SJSA1 (cell line): ENCODE data around the gene CAMTA1. TPM values are rescaled to one million over a fixed set of nuclear protein-coding genes. Genes with fewer than 3 reads are reported as not detected.

Experiments
- DNase-seq, 2 experiments: peaks; one replicate each; pipeline ENCODE4 v3.0.0-alpha.2; 2015 to 2020; ENCODE audit warnings: low spot score in 2 of 2, low read depth in 1 of 2
- H3K27ac ChIP-seq: fragments of 250-450 bp; sonication (Bioruptor Pico); 2 replicates; pipeline ENCODE4 v1.5.1; 2020; ENCODE audit warnings: mild to moderate bottlenecking, moderate library complexity
- H3K27me3 ChIP-seq: fragments of 250-450 bp; sonication (Bioruptor Pico); replicated peaks from 2 replicates; pipeline ENCODE4 v1.5.1; 2020; ENCODE audit warnings: mild to moderate bottlenecking, moderate library complexity
- H3K36me3 ChIP-seq: fragments of 250-450 bp; sonication (Bioruptor Pico); 2 replicates; pipeline ENCODE4 v1.5.1; 2020; ENCODE audit warnings: mild to moderate bottlenecking
- H3K4me1 ChIP-seq: fragments of 250-450 bp; sonication (Bioruptor Pico); replicated peaks from 2 replicates; pipeline ENCODE4 v1.6.1; 2021; ENCODE audit warnings: mild to moderate bottlenecking
- H3K4me3 ChIP-seq: fragments of 250-450 bp; sonication (Bioruptor Pico); 2 replicates; pipeline ENCODE4 v1.5.1; 2020; ENCODE audit warnings: mild to moderate bottlenecking
- H3K9me3 ChIP-seq: fragments of 250-450 bp; sonication (Bioruptor Pico); replicated peaks from 2 replicates; pipeline ENCODE4 v1.5.1; 2020; ENCODE audit warnings: mild to moderate bottlenecking
- total RNA-seq: library from RNA; depleted of rRNA; stranded (reverse); fragments of >200 nt; shearing (Covaris generic); gene quantifications from 2 replicates; pipeline ENCODE4 v1.2.3, GENCODE V29; 2014

The CAMTA1 gene
- total RNA-seq, 1 experiment from 2014 or later: 136 TPM

DNA sequence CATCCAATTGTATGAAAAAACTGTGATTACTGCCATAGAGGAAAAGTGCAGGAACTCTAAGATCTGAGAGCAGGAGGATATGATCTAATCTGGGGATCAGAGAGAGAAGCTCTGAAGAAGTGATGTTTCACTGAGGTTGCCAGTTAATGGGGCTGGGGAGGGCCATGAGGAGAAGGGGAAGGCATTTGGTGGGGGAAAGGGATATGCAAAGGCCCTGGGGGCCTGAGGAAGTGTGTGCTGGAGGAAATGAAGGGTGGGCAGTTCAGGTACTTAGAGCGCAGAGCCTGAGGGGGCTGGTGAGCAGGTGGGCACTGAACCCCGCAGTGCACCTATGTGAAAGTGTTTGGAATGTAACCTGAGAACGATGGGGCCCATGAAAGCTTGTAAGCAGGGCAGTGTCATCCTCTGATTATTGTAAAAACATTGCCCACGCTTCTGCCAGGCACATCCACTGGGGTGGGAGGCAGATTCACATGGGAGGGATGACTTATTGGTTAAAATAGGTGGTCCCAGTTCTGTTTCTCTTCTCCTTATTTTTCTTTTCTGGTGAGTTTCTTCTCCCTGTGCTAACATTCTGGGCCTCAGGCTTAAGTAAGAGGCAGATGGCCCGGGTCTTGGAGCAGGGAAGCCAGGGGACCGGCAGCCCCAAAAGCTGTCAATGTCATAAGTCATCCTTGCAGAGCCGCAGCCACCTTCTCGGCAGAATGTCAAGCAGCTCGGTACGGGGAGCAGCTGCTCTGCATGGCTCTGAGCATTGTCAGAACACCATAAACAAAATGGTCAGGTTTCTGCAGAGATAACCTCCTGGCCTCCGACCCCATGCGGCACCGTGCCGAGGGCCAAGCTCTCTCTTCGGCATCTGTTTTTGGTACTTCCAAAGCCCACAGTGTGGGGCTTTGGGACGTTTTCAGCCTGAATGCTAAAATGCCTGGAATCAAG lies 493.8 kb downstream of the CAMTA1 start:
- Histone ChIP-seq H3K4me3 (no peak overlapping the region), H3K27me3 (no peaks in the 10 kb centered on the region), H3K36me3 (no peaks in the 10 kb centered on the region), H3K9me3 (no peaks in the 10 kb centered on the region), H3K27ac (no peak overlapping the region), H3K4me1 (no peaks in the 10 kb centered on the region; the same call in 1 of the 2 replicates)
- no peak for DNase-seq

DNA sequence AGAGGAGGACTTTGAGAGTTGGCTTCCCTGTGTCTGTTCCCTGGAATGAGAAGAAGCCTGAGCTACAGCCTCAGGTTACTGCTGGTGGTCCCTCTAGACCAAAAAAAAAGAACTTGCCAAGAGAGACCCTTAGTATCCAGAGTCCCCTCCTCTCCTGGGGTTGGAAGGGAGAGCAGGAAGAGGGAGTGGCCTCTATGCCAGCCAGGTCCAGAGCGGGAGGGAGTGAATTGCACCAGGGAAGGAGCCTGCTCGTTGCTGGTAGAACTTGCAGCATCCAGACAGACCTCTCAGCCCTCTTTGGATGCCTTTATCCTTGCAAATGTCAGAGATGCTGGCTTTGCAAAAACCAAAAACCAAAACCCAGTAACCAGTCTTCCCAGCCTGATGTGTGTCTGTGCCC lies 494.5 kb downstream of the CAMTA1 start:
- H3K9me3 ChIP-seq: no peaks in the 10 kb centered on the region
- H3K4me1 ChIP-seq: peaks cover 2% of the 10 kb centered on the region; the same call in 1 of the 2 replicates
- H3K36me3 ChIP-seq: no peaks in the 10 kb centered on the region
- no peak overlapping the region for H3K27ac ChIP-seq
- no peak overlapping the region for H3K4me3 ChIP-seq
- H3K27me3 ChIP-seq: no peaks in the 10 kb centered on the region
- DNase-seq: no peak

DNA sequence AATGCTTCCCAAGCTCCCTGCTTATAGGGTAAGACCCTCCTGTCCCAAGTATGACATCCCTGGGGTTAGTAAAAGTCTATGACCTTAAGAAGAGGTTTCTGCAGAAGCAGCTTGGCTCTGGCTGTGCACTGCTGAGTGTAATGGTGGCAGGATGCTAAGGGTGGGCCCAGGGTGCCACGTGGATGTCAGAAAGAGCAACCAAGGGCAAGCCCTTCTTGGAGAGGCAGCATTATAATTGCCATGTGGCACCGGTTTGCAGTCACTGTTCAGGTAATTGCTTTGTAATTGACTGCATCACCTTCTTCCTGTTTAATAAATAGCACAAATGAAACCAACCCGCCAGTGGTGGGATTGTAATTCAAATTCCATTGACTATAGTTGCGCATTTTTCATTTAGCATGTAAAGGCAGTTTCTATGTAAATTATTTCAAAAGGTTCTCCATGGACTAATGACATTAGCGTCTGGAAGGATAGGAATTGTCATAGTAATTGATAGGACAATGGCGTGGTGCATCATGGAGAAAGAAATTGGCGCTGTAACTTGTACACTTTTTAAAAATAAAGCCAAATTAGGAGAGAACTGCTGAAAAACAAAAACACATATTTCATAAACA lies 495.2 kb downstream of the CAMTA1 start:
- no peak for DNase-seq
- Histone ChIP-seq H3K4me3 (no peak overlapping the region), H3K27ac (no peak overlapping the region), H3K9me3 (no peaks in the 10 kb centered on the region), H3K36me3 (no peaks in the 10 kb centered on the region), H3K27me3 (no peaks in the 10 kb centered on the region), H3K4me1 (peaks cover 6% of the 10 kb centered on the region; the same call in 1 of the 2 replicates)

DNA sequence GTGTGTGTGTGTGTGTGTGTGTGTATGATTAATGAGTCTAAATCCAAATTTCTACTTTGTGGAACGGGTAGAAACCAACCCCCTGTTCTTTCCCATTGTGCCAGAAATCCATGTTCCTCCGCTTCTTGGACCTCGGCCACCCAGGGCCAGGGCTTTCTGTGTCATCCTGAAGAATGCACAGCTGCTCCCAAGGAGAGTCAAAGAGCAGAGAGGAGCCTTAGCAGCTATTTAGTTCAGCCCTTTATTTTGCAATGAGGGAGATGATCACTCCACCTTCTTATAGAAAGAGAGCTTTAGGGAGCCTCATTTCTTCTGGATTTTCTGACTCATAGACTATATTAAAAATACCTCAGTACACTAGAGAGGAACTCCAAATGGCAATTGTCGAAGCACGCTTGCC lies 496.6 kb downstream of the CAMTA1 start:
- DNase-seq: no peak
- no peaks in the 10 kb centered on the region; the same call in 1 of the 2 replicates for H3K9me3 ChIP-seq
- no peaks in the 10 kb centered on the region for H3K36me3 ChIP-seq
- H3K4me1 ChIP-seq: peaks cover 6% of the 10 kb centered on the region; the same call in 1 of the 2 replicates
- no peak overlapping the region for H3K4me3 ChIP-seq
- H3K27ac ChIP-seq: no peak overlapping the region
- H3K27me3 ChIP-seq: no peaks in the 10 kb centered on the region

DNA sequence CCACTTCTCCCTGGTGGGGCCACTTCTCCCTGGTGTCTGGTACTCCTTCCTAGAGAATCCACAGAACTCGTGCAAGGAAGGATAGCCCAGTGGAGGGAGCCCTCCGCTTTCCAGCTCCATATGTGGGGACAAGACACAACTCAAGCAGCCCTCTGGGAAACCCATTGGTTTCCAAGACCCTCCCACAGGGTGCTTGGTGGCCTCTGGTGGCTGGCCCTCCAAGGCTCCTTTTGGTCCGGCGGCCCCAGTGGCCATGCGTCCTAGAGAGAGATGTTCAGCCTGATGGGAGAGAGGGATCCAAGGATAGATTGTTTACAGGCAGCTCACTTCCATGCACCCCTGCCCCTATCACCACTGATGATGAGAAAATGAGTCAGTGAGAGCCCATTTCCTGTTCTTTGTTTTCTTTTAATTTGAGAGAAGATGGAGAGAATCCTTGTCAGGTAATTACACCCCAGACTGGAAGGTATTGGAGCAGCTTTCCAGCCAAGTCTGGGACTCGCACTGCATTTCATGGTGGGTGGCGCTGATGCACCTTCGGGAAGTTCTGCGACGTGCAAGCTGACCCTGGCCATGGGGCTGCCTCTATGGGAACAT lies 499.7 kb downstream of the CAMTA1 start:
- no peak for DNase-seq
- Histone ChIP-seq H3K4me1 (peaks cover 6% of the 10 kb centered on the region; the same call in 1 of the 2 replicates), H3K27ac (no peak overlapping the region)

DNA sequence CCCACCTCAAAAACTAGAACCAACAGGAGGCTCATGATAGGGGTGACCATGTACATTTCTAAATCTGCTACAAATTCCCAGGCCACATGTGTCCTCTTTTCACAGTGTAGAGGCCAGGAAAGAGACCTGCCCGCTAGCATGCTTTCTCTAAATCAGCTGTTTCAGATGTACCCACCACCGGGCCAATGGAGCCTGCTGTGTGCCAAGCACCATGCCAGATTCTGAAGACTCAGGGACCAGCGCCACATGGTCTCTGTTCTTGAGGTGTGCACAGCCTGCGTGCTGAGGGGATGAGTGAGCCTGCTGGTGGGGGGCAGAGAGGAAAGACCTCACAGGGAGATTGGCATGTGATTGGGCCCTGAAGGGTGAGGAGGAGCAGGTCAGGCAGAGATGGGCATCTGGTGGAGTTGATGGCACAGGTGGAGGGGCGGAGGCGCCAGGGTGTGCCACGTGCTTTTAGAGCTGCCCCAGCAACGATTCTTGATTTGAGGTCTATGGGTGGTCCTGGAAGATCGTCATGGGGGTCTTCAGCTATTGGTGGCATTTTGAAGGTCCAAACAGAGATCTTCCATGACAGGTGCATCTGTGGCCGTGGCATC lies 500.7 kb downstream of the CAMTA1 start:
- Histone ChIP-seq H3K27ac (no peak overlapping the region), H3K36me3 (no peaks in the 10 kb centered on the region), H3K4me1 (peaks cover 6% of the 10 kb centered on the region; the same call in 1 of the 2 replicates), H3K4me3 (no peak overlapping the region), H3K9me3 (peaks cover 2% of the 10 kb centered on the region; the same call in 1 of the 2 replicates), H3K27me3 (no peaks in the 10 kb centered on the region)
- DNase-seq: peak in 1 of 2 experiments; percentile 33

More for the DNA sequence above, 499.7 kb downstream of the CAMTA1 start:
- Histone ChIP-seq H3K4me3 (no peak overlapping the region), H3K27me3 (no peaks in the 10 kb centered on the region), H3K36me3 (no peaks in the 10 kb centered on the region), H3K9me3 (peaks cover 2% of the 10 kb centered on the region; the same call in 1 of the 2 replicates)

DNA sequence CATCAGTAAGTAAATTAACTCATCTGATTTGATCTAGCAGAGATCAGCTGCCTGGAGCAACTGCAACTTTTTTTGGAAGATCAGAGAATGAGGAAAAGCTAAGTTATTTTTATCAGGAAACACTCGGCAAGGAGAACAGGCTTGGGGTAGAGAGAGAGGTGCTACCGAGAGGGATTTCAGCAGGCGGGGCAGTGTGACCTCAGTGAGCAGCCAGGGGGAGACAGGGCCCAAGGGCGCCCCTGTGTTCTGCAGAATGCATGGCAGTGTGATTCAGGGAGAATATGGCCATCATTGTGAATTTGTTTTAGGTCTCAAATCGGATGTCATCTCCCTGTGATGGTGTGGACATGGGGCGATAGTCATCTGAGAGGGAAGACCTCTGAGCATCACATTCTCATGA lies 501.8 kb downstream of the CAMTA1 start:
- Histone ChIP-seq H3K4me3 (no peak overlapping the region), H3K4me1 (peaks cover 14% of the 10 kb centered on the region), H3K36me3 (no peaks in the 10 kb centered on the region), H3K9me3 (peaks cover 2% of the 10 kb centered on the region; the same call in 1 of the 2 replicates), H3K27me3 (no peaks in the 10 kb centered on the region), H3K27ac (no peak overlapping the region)
- DNase-seq: no peak

DNA sequence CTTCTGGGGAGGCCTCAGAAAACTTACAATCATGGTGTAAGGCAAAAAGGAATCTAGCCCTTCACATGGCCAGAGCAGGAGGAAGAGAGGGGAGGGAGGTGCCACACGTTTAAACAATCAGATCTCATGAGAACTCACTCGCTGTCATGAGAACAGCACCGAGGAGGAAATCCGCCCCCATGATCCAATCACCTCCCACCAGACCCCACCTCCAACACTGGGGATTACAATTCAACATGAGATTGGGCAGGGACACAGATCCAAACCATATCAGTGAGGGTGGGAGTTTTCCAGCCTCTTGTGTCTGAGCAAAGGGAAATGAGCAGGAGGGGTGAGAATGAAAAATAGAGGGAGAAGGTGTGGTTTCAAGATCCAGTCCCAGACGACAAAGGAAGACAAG lies 503.7 kb downstream of the CAMTA1 start:
- DNase-seq: no peak
- no peak overlapping the region for H3K4me3 ChIP-seq
- no peak overlapping the region for H3K27ac ChIP-seq
- H3K36me3 ChIP-seq: no peaks in the 10 kb centered on the region
- peaks cover 2% of the 10 kb centered on the region; the same call in 1 of the 2 replicates for H3K9me3 ChIP-seq
- H3K27me3 ChIP-seq: no peaks in the 10 kb centered on the region
- peaks cover 14% of the 10 kb centered on the region for H3K4me1 ChIP-seq

DNA sequence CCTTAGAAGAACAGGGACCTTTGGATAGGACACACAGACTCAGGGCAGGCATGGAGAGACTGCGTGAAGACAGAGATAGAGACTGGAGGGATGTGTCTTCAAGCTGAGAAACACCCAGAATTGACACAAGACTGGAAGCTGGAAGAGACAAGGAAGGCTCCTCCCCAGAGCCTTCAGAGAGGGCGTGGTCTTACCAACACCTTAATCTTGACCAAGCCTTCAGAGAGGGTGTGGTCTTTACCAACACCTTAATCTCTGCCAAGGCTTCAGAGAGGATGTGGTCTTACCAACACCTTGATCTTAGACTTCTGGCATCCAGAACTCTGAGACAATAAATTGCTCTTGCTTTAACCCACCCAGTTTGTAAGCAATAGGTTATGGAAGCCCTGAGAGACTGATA lies 504.4 kb downstream of the CAMTA1 start:
- peaks cover 2% of the 10 kb centered on the region; the same call in 1 of the 2 replicates for H3K9me3 ChIP-seq
- DNase-seq: no peak
- H3K4me1 ChIP-seq: peaks cover 12% of the 10 kb centered on the region
- H3K36me3 ChIP-seq: no peaks in the 10 kb centered on the region
- H3K27ac ChIP-seq: no peak overlapping the region
- no peaks in the 10 kb centered on the region for H3K27me3 ChIP-seq
- no peak overlapping the region for H3K4me3 ChIP-seq

DNA sequence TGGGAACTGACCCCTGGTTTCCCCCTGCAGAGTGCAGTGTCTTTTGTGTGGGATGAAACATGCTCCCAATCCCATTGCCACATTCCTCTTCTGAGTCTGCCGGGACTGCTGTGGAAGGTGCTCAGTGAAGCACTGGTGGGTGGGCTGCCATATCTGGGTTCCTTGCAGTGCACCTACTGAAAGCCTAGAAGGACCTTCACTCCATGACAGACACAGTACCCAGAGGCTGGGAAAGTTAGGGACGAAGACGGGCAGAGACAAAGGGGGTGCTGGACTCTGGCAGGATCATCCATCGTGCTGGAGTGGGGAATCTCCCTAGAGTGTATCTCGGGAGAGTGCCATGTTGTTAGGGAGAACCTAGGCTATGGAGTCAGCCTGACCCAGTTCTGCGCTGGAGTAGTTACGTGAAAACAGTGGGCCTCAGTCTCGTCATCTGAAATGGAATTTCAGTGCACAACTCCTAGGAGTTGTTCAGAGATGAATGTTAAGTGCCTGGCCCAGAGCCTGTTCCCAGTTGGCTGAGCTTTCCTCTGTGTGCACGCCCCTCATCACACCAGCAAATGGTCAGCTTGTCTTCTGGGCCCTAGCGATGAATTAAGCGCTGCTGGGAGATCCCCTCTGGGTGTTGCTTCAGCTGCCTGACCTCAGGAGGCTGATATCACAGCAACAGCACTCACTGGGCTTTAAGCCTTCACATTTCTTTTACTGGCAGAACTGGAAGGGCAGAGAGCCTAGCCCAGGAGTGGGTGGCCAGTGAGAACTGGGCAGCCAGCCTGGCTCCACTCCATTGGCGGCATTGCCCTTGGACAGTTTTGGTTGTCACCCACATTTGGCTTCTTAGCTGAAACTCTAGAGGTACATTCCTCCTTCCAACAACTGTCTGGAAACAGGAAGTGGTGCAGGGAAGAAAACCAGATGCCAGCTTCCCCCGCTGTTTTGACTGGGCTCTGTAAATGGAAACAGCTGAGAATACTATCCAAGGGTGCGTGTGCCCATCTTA lies 506.0 kb downstream of the CAMTA1 start:
- H3K27me3 ChIP-seq: no peaks in the 10 kb centered on the region
- no peaks in the 10 kb centered on the region for H3K36me3 ChIP-seq
- H3K4me1 ChIP-seq: peaks cover 8% of the 10 kb centered on the region
- H3K27ac ChIP-seq: no peak overlapping the region
- peak in 1 of 2 experiments; percentile 29 for DNase-seq
- peaks cover 2% of the 10 kb centered on the region; the same call in 1 of the 2 replicates for H3K9me3 ChIP-seq
- no peak overlapping the region for H3K4me3 ChIP-seq

DNA sequence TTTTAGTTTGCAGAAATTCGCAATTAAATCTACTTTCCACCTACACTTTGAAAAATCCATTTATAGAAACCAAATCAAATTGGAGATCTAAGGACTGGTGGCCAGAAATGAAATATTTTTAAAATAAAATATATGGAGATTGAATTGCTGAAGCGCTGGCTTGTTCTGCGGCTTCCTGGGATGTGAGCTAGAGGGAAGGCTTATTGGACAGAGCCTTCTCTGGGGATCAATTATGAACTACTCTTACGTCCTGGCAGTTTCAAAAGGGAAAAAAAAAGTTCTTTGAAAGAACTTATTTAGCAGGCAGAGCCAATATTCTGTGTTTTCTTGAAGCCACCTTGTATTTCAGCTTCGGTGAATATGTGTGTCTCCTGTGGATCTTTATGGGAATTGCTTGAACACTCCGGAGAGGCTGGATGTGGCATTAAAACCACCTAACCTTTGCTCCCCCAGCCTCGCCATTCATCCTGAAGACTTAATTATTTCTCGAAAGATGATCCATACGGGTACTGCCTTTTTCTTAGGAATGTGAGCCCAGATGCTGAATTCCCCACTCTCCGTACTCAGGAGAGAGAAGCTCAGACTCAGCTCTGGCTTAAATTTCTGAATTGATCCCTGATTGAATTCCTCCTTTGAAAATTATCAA lies 506.9 kb downstream of the CAMTA1 start:
- Histone ChIP-seq H3K4me1 (peaks cover 8% of the 10 kb centered on the region), H3K9me3 (0 out of 2 replicates have a peak, but pooled peaks cover 2% of the 10 kb centered on the region), H3K36me3 (no peaks in the 10 kb centered on the region), H3K27ac (no peak overlapping the region), H3K4me3 (no peak overlapping the region), H3K27me3 (no peaks in the 10 kb centered on the region)
- DNase-seq: no peak
